Dendritic cell treated with granulocyte-macrophage colony-stimulating factor and Interleukin-4, amounts not matched to agents 40 ng/mL and 50 ng/mL, for 4 days (primary cell): ENCODE results near the gene BBX.

ENCODE experiments used
- H3K27ac Mint-ChIP-seq: one replicate; pipeline ENCODE4 v1.8.0; 2022; ENCODE audit warnings: mild to moderate bottlenecking, mixed read lengths
- H3K27me3 Mint-ChIP-seq: one replicate; pipeline ENCODE4 v1.8.0; 2022; ENCODE audit warnings: mild to moderate bottlenecking, mixed read lengths
- H3K36me3 Mint-ChIP-seq: one replicate; pipeline ENCODE4 v1.8.0; 2022; ENCODE audit warnings: low read depth, mixed read lengths
- H3K4me1 Mint-ChIP-seq: one replicate; pipeline ENCODE4 v1.8.0; 2022; ENCODE audit warnings: low read depth, mixed read lengths
- H3K4me3 Mint-ChIP-seq: one replicate; pipeline ENCODE4 v1.8.0; 2022; ENCODE audit warnings: mild to moderate bottlenecking, moderate library complexity, mixed read lengths
- H3K9me3 Mint-ChIP-seq: one replicate; pipeline ENCODE4 v1.8.0; 2022; ENCODE audit warnings: mixed read lengths
- intact Hi-C: fragments of 100-400 bp; cut with micrococcal nuclease; formaldehyde crosslinking; loops from one replicate; pipeline ENCODE4 v1.15.0; 2022

Gene BBX

DNA sequence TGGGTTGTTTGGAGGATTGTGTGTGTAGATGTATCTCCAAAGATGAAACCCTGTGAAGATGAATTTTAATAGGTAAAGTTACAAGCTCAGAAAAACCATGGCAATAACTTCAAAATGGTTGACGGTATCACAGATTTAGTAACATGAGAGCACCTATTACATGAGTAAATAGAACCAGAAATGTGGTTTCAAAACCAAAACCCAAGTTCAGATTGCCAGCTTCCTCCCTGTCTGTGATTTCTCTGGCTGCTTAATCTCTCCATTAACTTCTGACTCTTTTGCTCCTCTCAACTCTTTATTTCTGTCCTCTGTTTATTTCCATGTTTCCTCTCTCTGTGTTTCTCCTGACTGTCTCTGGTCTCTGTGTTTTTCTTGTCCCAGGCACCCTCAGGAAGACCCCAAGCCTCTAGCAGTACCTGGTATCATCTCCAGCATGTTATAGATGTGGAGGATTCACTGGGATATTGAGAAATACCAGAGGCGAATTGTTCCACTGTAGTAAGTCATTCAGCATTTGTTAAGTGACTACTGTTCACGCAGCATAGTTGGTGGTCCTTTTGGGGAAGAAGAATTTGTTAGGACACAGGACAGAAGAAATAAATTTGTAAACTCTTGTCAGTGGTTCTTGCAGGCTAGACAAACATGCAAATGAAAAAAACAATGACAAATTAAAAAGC, 138.8 kb downstream of the BBX start:
- intact Hi-C loops: loop anchor here (10.0 kb wide), 1 partner anchor 427 kb away; no protein-coding TSS in a partner anchor
- H3K27me3 Mint-ChIP-seq: no peaks in the 10 kb centered on the region
- H3K27ac Mint-ChIP-seq: peak overlapping the region; percentile 76
- peak overlapping the region; percentile 18 for H3K4me3 Mint-ChIP-seq
- H3K36me3 Mint-ChIP-seq: no peaks in the 10 kb centered on the region
- H3K9me3 Mint-ChIP-seq: no peaks in the 10 kb centered on the region
- H3K4me1 Mint-ChIP-seq: peaks cover 22% of the 10 kb centered on the region

GRCh38 chr3:107662124-107662507, 139.4 kb downstream of the BBX start:
- intact Hi-C loops: loop anchor here (10.0 kb wide), 1 partner anchor 427 kb away; no protein-coding TSS in a partner anchor
- Mint-ChIP-seq H3K27me3 (no peaks in the 10 kb centered on the region), H3K4me3 (peak overlapping the region; percentile 18), H3K4me1 (peaks cover 22% of the 10 kb centered on the region), H3K9me3 (no peaks in the 10 kb centered on the region), H3K27ac (peak overlapping the region; percentile 76), H3K36me3 (no peaks in the 10 kb centered on the region)

DNA sequence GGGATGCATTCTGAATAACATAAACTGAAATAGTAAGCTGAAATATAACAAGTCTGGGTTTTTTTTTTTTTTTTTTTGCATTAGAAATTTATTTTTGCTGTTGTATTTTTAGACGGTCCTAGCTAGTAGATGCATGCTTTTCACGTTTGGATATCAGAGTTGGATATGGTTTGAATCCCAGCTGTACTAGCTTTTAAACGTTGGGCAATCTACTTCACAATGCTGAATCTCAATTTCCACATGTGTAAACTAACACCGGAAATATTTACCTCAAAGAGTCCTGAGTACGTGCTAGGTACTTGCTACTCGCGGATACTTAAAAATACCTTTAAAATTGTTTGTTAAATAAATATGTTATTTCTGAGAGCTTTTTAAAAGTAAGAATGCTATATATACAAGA, 139.8 kb downstream of the BBX start:
- Mint-ChIP-seq H3K9me3 (no peaks in the 10 kb centered on the region), H3K27ac (peak overlapping the region; percentile 76), H3K27me3 (no peaks in the 10 kb centered on the region), H3K4me1 (peaks cover 17% of the 10 kb centered on the region), H3K4me3 (no peak overlapping the region), H3K36me3 (no peaks in the 10 kb centered on the region)
- intact Hi-C loops: loop anchor here (10.0 kb wide), 1 partner anchor 428 kb away; no protein-coding TSS in a partner anchor

DNA sequence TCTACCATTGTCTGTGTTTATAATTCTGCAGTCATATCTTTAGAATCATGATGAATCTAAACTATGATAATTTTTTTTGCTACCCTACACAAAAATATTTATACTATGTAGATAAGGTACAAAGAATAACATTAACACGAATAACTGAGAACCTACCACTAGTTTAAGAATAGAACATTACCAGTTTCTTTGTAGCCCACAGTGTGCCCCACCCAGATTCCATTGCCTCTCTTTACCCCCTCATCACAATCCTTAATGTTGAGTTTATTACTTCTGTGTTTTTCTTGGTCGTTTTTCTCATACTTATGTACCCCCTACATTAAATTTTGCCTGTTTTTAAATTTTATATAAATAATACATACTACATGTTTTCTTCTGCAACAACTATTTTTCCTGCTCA, 140.5 kb downstream of the BBX start:
- Mint-ChIP-seq H3K4me3 (no peak overlapping the region), H3K27ac (no peak overlapping the region), H3K4me1 (peaks cover 13% of the 10 kb centered on the region), H3K27me3 (no peaks in the 10 kb centered on the region), H3K9me3 (no peaks in the 10 kb centered on the region), H3K36me3 (no peaks in the 10 kb centered on the region)
- intact Hi-C loops: loop anchor here (10.0 kb wide), 1 partner anchor 428 kb away; no protein-coding TSS in a partner anchor

GRCh38 chr3:107664614-107665013, 141.9 kb downstream of the BBX start:
- H3K27ac Mint-ChIP-seq: no peak overlapping the region
- H3K9me3 Mint-ChIP-seq: no peaks in the 10 kb centered on the region
- peaks cover 13% of the 10 kb centered on the region for H3K4me1 Mint-ChIP-seq
- H3K27me3 Mint-ChIP-seq: no peaks in the 10 kb centered on the region
- no peak overlapping the region for H3K4me3 Mint-ChIP-seq
- intact Hi-C loops: loop anchor here (10.0 kb wide), 1 partner anchor 430 kb away; no protein-coding TSS in a partner anchor
- no peaks in the 10 kb centered on the region for H3K36me3 Mint-ChIP-seq

DNA sequence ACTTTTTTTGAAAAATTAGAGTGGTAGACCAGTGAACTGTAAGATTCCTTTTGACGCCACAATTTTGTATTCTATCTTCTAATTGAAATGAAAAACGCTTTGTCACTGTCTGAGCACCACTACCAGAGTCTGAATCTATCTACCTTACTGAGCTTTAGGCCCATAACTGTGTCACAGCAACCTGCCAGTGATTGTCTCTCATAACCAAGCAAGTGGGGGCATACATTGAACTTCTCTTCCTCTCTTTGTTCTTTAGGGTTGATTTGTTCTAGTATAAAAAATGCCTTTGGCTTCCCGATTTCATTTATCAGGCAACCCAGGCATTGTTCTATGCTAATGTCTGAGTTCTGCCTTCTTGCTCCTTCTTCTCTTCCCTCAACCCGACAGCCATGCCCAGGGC, 142.6 kb downstream of the BBX start:
- H3K27ac Mint-ChIP-seq: no peak overlapping the region
- no peaks in the 10 kb centered on the region for H3K9me3 Mint-ChIP-seq
- peaks cover 13% of the 10 kb centered on the region for H3K4me1 Mint-ChIP-seq
- no peak overlapping the region for H3K4me3 Mint-ChIP-seq
- intact Hi-C loops: loop anchor here (10.0 kb wide), 1 partner anchor 431 kb away; no protein-coding TSS in a partner anchor
- H3K36me3 Mint-ChIP-seq: no peaks in the 10 kb centered on the region
- no peaks in the 10 kb centered on the region for H3K27me3 Mint-ChIP-seq

- H3K4me3 Mint-ChIP-seq: no peak overlapping the region
- H3K36me3 Mint-ChIP-seq: no peaks in the 10 kb centered on the region
- no peaks in the 10 kb centered on the region for H3K9me3 Mint-ChIP-seq
- peaks cover 6% of the 10 kb centered on the region for H3K4me1 Mint-ChIP-seq
- no peak overlapping the region for H3K27ac Mint-ChIP-seq
- no peaks in the 10 kb centered on the region for H3K27me3 Mint-ChIP-seq
- intact Hi-C loops: loop anchor here (10.0 kb wide), 1 partner anchor 432 kb away; no protein-coding TSS in a partner anchor
Measured at GRCh38 chr3:107666853-107667252, 144.1 kb downstream of the BBX start.

DNA sequence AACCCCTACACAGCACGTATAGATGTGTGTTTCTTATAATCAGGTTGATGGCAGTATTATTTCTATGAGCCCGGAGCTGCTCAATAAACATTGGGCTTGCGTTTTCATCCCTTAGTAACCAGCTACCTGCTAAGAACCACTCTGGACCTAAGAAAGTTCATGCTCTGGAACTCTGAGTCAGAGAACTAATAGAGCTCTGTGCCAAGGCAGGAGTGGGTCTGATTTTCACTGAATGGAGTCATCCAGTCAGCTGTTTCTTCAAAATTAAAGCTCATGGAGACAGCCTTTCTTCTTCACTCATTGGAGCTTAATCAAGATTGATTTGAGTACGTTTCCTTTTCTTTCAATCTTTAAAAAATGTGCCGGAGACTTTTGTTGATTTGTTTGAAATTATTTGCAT, 145.7 kb downstream of the BBX start:
- H3K9me3 Mint-ChIP-seq: no peaks in the 10 kb centered on the region
- no peaks in the 10 kb centered on the region for H3K27me3 Mint-ChIP-seq
- intact Hi-C loops: loop anchor here (10.0 kb wide), 1 partner anchor 434 kb away; no protein-coding TSS in a partner anchor
- no peaks in the 10 kb centered on the region for H3K4me1 Mint-ChIP-seq
- no peak overlapping the region for H3K27ac Mint-ChIP-seq
- no peaks in the 10 kb centered on the region for H3K36me3 Mint-ChIP-seq
- no peak overlapping the region for H3K4me3 Mint-ChIP-seq

DNA sequence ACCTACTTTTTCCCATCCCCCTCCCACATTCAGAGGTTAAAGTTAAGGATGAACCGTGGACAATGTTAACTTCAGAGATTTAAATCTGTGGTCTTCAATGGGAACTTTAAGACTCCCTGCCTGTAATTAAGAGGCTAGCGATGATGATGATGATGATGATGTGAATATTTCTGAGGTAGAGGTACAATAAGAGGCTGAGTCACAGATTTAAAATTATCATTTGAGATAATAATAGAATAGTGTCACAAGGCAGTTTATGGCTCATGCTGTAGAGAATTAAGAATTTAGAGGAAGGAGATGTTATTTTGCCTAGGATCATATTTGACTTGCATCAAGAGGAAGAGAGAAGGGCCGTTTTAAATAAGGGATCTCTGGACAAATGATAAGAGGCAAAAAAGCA, 146.2 kb downstream of the BBX start:
- Mint-ChIP-seq H3K27me3 (no peaks in the 10 kb centered on the region), H3K36me3 (no peaks in the 10 kb centered on the region), H3K4me3 (no peak overlapping the region), H3K9me3 (no peaks in the 10 kb centered on the region), H3K27ac (no peak overlapping the region), H3K4me1 (no peaks in the 10 kb centered on the region)
- intact Hi-C loops: loop anchor here (10.0 kb wide), 1 partner anchor 434 kb away; no protein-coding TSS in a partner anchor

DNA sequence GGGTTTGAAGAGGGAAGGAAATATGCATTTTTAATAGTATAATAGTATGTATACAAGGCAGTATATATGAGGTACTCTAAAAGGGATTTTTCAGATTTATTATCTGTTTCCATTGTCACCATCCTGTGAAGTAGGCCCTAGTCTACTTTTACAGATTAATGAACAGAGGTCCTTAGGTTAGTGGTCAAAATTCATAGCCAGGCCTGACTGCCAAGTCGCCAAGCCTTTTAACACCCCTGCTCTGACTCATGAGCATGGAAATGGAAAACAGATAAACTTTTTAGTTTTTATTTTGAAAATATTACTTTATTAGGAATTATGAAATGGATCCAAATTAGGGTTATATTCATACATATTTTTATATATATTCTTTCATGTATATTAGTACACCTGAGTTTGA, 146.9 kb downstream of the BBX start:
- no peaks in the 10 kb centered on the region for H3K4me1 Mint-ChIP-seq
- H3K27me3 Mint-ChIP-seq: no peaks in the 10 kb centered on the region
- H3K27ac Mint-ChIP-seq: no peak overlapping the region
- no peaks in the 10 kb centered on the region for H3K9me3 Mint-ChIP-seq
- H3K36me3 Mint-ChIP-seq: no peaks in the 10 kb centered on the region
- intact Hi-C loops: loop anchor here (5.0 to 10.0 kb wide), 5 partner anchors 97 to 805 kb away; no protein-coding TSS in a partner anchor
- no peak overlapping the region for H3K4me3 Mint-ChIP-seq

DNA sequence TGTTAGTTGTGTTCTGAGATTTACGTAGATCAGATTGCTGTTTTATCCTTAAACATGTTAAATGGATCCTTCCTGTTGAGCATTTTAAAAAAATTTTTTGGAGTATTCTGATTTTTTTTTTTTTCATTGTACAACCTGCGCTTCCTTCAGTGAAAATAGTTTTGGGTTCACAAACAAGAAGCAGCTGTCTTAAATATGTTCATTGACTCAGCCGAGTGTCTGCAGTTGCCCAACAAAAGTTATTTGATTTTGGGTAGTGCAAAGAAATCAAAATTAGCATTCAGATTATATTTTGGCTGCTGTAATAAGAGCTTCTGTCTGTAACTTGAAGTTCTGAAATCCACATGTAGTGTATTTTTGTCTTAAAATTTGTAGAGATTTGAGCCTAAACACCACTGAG, 148.2 kb downstream of the BBX start:
- no peak overlapping the region for H3K27ac Mint-ChIP-seq
- no peaks in the 10 kb centered on the region for H3K36me3 Mint-ChIP-seq
- no peaks in the 10 kb centered on the region for H3K9me3 Mint-ChIP-seq
- intact Hi-C loops: loop anchor here (5.0 to 10.0 kb wide), 4 partner anchors 99 to 804 kb away; no protein-coding TSS in a partner anchor
- no peak overlapping the region for H3K4me3 Mint-ChIP-seq
- H3K27me3 Mint-ChIP-seq: no peaks in the 10 kb centered on the region
- peaks cover 7% of the 10 kb centered on the region for H3K4me1 Mint-ChIP-seq

DNA sequence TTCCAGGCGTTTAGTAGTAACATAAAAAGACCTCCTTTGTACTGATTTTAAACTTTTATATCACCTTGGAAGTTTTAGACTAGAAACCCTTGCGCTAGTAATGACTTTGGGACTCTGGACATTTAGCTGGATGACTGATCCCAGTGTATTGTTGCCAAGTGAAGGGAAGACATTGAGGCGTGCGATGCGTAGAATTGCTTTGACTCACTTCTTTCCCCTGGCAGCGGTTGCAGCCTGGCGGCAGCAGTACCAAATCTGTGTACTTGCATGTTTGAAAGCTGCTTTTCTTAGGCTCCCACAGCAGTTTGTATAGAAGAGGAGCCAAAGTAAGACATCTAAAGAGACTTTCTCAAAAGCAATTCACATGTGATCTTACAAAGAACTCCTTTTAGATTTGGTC, 151.6 kb downstream of the BBX start:
- Mint-ChIP-seq H3K9me3 (no peaks in the 10 kb centered on the region), H3K4me1 (peaks cover 7% of the 10 kb centered on the region), H3K27ac (no peak overlapping the region), H3K36me3 (no peaks in the 10 kb centered on the region), H3K4me3 (no peak overlapping the region), H3K27me3 (no peaks in the 10 kb centered on the region)
- intact Hi-C loops: loop anchor here (5.0 to 10.0 kb wide), 4 partner anchors 102 to 800 kb away; no protein-coding TSS in a partner anchor

GRCh38 chr3:107675233-107675900, 152.6 kb downstream of the BBX start:
- H3K4me1 Mint-ChIP-seq: peaks cover 17% of the 10 kb centered on the region
- H3K27ac Mint-ChIP-seq: peak overlapping the region; percentile 53
- H3K9me3 Mint-ChIP-seq: peaks cover 3% of the 10 kb centered on the region
- H3K27me3 Mint-ChIP-seq: no peaks in the 10 kb centered on the region
- H3K4me3 Mint-ChIP-seq: no peak overlapping the region
- peaks cover 4% of the 10 kb centered on the region for H3K36me3 Mint-ChIP-seq
- intact Hi-C loops: loop anchor here (10.0 kb wide), 3 partner anchors 169 to 799 kb away; no protein-coding TSS in a partner anchor
